Loucy (cell line): ENCODE data around the gene SLC34A3.

ENCODE experiments used
- CTCF ChIP-seq: fragments of 200-600 bp; sonication (generic); conservative IDR thresholded peaks from 2 replicates; pipeline ENCODE4 v1.5.1; 2014; ENCODE audit warnings: mild to moderate bottlenecking, antibody characterized with exemption, low read length
- EZH2phosphoT487 ChIP-seq: fragments of 200-600 bp; IDR thresholded peaks from 2 replicates; pipeline ENCODE4 v1.6.1; 2018; ENCODE audit warnings: antibody characterized with exemption, mild to moderate bottlenecking, moderate library complexity, borderline replicate concordance

GRCh38 chr9:137218212-137218753 is 12.4 kb upstream of the SLC34A3 start:
- TF ChIP-seq CTCF (no peak), EZH2phosphoT487 (no peak)
